Muscle of back (tissue), 11 donors: ENCODE measurements around the gene SYTL2. TPM values are rescaled to one million over a fixed set of nuclear protein-coding genes. Genes with fewer than 3 reads are reported as not detected.
"Not testable (repeated sequence)": the region's sequence is repeated elsewhere in the genome, so short reads cannot be mapped to it uniquely, and the experiment has no call there.

Source experiments
- DNase-seq, 3 donors: peaks; one replicate each; pipeline versions ENCODE4 v3.0.0 to v3.0.0-alpha.2; 2013
- polyA plus RNA-seq, 10 donors: library from polyadenylated mRNA; unstranded; fragments of 120-200 nt; gene quantifications; one replicate each; pipeline ENCODE4 v1.2.1, GENCODE V29; 2013; ENCODE audit not compliant: insufficient read length in 10 of 10

The SYTL2 gene
- polyA plus RNA-seq, 10 donors = 48.8 to 134 (median 81.9) TPM

DNA sequence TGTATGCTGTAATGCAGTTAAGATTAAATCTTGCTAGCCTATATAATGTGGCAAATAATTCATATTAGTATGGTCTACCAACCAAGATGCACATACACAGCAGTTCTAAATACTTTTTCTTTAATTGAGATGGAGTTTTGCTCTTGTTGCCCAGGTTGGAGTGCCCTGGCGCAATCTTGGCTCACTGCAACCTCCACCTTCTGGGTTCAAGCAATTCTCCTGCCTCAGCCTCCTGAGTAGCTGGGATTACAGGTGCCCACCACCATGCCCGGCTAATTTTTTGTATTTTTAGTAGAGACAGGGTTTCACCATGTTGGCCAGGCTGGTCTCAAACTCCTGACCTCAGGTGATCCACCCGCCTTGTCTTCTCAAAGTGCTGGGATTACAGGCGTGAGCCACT, 156.6 kb downstream of the SYTL2 start:
- not testable (repeated sequence) for DNase-seq

- DNase-seq = no peak
Measured at GRCh38 chr11:85652786-85653447, 158.0 kb downstream of the SYTL2 start.

GRCh38 chr11:85651118-85651517, 159.8 kb downstream of the SYTL2 start:
- no peak for DNase-seq

GRCh38 chr11:85647604-85648299, 163.2 kb downstream of the SYTL2 start, which contains the start of gene TMEM126A:
Gene TMEM126A, plus strand, starts transcription at chr11:85647967. Its CDS starts 2,289 bp downstream, at chr11:85650256.
- peak; percentile 86 to 97 (median 92) for DNase-seq

DNA sequence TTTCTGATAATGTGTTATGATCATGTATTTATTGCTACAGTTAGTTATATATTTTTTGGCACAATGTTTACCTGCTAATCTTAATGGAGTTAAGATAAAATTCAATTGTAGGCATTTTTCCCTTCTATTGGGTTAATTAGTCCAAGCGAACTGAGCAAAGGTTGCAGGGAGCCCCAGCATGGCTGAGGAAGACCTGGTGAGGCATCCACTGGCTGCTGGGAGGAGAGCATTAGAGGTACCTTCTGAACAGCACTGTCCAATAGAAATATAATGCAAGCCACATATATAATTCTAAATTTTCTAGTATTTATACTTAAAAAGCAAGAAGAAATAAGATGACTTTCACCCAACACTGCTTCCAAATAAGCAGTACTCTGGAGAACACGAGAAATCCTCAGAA, 163.9 kb downstream of the SYTL2 start:
- DNase-seq = no peak

Other genes with a start within 250 kb of the SYTL2 start
- gene DLG2, start 183.8 kb downstream of the SYTL2 start, polyA plus RNA-seq = 10 to 100 TPM in 5 of 10 donors, 1 to 10 TPM in 5; 7.0 to 15.2 (median 10.4) TPM
- gene TMEM126B, start 182.5 kb downstream of the SYTL2 start, polyA plus RNA-seq = 10 to 100 TPM; 39.2 to 51.0 (median 47.1) TPM
- 10 to 100 TPM; 35.2 to 44.5 (median 37.9) TPM for gene TMEM126A, start 163.2 kb downstream of the SYTL2 start, polyA plus RNA-seq
- gene CREBZF, start 146.0 kb downstream of the SYTL2 start, polyA plus RNA-seq = 10 to 100 TPM; 38.5 to 71.7 (median 50.6) TPM
- 1 to 10 TPM; 1.1 to 2.5 (median 1.7) TPM for gene CCDC89, start 124.9 kb downstream of the SYTL2 start, polyA plus RNA-seq
- gene CCDC83, start 44.2 kb upstream of the SYTL2 start, polyA plus RNA-seq = not detected